Embryonic facial prominence (tissue), 1 donor: ENCODE data around the gene VMAC.

Experiments used
- DNase-seq: peaks from one replicate; pipeline ENCODE4 v3.0.0-alpha.2; 2016; ENCODE audit errors: extremely low spot score

The VMAC gene

DNA sequence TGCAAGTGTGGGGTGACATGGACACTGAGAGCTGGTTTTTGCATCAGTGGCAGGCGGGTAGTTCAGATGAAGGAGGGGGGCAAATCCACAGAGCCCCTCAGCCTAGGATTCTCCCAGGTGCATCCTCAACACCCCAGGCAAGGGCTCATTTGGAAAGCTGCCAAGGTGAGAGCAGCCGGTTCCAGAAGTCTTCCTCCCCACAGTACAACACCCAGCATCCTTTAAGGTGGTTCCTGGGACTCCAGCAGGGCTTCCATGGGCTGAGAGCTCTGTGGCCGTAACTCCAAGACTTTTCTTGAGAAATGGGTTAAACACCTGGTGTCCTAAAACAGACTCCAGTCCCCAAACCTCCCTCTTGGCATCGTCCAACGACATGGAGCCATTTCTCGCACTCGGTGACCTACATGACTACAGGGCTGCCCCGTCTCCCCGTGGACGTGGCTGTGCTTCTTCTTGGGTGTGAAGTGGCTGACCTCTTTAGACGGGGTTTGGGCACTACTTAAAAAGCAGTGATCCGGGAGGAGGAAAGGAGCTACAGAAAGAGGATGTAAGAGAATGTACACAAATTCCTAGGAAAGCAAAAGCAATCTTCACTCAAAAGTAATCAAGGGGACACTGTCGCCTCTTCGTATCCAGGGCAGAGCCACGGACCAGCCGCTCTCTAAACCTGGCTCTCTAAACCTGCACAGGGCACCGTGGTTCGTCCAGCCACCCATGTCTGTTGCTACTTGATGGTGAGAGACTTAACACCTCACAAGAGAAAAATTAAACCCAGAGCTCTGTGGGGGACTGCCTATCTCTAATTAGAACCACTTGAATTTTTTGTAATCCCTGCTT is 47.7 kb downstream of the VMAC start:
- no peak for DNase-seq

DNA sequence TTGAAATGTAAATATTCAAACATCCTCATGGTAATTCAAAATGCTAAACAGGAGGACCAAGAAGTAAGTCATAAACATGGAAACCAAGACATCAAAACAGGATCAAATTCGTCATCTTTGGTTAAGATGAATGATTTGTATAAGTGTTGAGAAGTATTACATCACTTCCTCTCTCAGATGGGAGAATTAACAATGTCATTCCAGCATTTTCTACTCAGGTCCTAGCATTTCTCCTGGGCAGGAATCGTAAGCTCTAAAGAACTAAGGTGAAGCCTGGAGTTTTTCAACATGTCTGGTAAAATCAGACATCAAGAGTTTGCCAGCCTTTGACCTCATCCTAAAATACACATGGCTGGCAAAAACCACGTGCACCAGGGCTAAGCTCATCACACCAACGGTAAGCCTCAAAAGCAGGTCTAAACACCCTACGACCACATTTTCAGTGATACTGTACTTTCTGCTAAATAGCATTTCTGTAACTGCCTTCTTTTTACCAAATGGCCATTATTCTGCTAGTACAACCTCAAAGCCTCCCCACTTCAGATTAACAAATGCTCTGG is 48.4 kb downstream of the VMAC start:
- no peak for DNase-seq

DNA sequence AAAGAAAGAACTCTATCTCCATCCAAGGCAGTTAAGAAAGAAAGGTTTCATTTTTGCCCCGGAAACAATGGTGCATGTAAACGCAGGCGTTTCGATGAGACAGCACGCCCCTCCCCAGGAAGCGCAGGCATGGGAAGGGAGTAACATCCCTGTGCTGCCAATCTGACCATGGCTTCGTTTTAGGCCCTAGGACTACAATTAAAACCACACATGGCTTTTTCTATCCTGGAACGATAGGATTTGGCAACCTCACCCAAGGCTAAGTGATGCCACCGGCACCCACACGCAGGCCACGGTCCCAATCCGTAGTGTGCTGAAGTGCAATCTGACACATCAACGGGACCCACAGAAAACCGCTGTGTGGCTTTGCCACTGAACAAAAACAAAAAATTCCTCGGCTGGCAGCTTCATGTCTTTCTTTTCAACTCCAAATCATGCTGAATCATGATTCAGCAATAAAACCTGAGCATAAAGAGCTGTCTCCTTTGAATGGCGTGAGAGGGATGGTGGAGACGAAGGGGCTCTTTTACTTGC is 49.1 kb downstream of the VMAC start:
- DNase-seq, result no peak

DNA sequence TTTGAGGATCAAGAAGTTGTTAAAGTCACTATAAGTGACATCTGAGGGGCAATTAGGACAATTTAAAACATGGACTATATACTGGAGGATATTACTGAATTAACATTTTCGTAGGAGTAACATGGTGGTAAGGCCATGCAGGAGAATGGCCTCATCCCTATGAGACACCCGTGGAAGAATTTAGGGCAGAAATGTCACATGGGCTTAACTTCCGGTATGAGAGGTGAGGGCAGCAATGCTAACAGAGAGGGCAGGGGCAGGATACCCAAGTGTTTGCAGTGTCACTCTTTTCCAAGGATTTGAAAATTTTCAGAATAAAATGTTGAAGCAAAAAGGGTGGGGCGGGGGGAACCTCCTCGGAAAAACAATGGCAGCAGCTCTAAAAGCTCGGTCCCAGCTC is 49.6 kb downstream of the VMAC start:
- no peak for DNase-seq

DNA sequence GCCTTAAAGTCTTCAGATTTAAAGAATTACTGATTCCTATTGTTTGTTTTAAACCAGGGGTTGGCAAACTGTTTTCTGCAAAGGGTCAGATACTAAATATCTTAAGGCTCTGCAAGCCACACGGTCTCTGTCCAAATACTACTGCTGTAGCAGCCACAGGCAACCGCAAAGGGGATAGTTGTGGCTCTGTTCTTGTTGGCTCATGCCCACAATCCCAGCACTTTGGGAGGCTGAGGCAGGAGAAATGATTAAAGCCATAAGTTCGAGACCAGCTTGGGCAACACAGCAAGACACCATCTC is 50.9 kb downstream of the VMAC start:
- no peak for DNase-seq

DNA sequence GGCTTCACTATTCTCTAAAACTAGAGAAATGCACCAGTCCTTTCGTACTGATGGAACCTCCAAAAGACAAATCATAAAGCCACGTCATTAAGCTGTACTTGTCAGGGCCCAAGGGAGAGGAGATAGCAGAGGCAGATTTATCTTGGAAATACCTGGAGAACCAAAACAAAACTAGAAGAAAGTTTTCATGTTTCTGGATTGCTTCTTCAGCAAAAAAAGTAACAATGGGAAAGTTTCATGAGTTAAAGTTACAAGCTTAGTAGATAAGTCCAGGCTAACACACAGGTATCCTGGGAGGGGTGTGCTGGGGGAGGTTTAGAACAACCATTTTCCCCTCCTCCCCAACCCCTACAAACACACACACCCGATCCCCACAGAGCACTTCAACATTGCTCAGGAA is 51.7 kb downstream of the VMAC start:
- no peak for DNase-seq

DNA sequence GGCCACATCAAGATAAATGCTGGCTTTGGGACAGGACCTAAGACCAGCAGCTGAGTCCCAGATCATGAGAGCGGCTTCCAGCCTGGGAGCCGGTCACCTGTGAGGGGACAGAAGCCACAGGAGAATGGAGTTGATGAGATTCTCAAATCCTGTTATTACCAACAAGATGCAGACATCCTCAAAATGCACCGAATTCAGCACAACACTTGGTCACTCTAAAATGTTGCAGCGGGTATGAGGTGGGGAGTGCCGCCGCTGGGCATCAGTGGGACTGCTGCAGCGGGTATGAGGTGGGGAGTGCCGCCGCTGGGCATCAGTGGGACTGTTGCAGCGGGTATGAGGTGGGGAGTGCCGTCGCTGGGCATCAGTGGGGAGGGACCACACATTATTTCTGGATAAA is 52.1 kb downstream of the VMAC start:
- no peak for DNase-seq

DNA sequence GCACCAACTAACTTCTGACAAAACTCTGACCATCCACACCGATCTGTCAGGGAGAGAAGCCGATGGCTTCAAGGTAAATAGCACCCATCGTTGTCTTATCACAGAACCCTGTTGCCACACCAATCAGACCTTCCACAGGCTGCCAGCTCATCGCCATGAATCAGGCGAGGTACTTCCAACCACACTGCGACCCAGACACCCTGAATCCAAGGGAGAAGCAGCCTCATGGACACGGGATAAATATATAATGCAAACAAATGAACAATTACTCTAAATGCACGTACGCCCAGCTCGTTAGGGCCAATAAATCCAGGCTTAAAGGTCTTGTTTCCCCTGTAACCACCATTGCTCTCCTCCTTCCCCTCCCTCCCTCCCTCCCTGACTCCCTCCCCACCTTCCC is 52.5 kb downstream of the VMAC start:
- no peak for DNase-seq

DNA sequence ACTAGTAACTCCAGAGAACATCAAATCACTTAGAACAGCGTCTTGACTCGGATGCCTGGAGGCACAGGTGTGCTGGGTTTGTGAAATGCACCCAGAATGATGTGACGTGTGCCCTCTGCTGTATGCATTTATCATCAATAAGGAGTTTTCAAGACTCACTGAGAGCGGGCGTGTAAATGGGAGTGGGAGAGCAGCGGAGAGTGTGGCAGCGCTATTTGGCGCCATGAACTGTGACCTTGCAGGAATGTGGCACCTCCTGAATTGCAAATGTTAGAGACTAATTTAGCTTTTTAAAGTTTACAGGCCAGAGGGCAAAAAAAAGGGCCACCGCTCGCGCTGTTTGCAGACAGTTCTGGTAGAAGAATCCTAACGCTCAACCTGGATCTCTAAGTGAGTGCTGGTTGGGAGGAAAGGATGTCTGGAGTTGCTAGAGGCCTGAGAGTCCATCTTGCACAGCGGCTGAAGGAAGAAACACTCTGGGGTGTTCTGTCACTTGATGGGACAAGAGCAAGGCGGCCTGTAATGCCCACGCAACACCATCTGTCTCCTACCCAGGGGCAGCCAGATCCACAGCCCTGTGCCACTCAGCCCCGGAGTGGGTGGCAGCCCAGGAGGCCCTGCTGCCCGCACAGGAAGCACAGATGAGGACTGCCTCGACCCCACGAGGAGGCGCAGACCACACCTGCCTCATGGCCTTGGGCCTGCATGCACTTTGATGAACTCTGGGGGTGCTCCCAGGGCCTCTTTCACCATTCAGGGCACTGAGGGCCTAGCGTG is 53.6 kb downstream of the VMAC start:
- no peak for DNase-seq

DNA sequence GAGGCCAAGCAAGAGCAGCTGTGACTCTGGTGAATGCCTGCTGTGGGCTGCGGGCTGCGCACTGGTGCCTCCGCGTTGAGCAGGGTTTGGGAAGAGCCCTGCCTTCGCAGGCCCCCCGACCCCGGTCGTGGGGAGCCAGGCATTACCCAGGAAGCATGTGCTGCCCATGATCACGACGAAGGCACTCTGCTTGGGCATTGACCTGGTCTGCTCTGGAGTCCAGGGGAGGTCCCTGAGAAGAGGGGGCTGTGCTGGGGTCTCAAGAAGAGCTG is 54.1 kb downstream of the VMAC start:
- DNase-seq, result no peak

DNA sequence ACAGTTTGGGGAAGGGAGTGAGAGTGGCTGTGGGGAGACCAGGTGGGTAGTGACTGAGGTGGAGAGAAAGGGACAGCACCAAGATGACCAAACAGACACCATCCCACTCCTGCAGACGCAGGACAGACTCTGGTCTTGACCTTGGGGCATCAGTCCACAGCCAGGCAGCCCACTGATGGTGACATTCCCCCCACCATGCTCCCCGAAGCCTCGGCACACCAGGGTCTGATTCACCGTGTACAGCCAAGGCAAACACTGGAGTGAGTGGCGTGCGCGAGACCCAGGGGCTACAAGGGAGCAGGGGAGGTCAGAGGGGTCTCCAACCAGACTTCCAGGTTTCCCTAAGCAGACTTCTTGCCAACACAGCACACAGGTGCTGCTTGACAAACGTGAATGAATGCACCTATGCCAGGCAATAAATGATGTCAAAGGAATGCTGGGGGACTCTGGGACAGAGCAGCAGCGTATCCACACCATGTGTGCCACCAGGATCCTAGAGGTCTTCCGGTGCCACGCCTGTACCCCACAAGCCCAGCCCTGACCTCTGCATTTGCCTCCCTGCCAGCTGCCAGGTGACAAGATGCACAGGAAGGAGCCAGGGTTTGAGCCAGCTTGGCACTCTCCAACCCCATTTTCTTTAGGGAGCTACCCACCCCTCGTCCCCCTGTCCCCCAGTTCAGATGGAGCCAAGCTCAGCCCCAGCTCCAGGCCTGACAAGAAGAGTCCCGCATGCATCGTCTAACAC is 54.8 kb downstream of the VMAC start:
- no peak for DNase-seq
